ENCODE data around the gene RHOD.

RHOD gene, protein sequence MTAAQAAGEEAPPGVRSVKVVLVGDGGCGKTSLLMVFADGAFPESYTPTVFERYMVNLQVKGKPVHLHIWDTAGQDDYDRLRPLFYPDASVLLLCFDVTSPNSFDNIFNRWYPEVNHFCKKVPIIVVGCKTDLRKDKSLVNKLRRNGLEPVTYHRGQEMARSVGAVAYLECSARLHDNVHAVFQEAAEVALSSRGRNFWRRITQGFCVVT

DNA sequence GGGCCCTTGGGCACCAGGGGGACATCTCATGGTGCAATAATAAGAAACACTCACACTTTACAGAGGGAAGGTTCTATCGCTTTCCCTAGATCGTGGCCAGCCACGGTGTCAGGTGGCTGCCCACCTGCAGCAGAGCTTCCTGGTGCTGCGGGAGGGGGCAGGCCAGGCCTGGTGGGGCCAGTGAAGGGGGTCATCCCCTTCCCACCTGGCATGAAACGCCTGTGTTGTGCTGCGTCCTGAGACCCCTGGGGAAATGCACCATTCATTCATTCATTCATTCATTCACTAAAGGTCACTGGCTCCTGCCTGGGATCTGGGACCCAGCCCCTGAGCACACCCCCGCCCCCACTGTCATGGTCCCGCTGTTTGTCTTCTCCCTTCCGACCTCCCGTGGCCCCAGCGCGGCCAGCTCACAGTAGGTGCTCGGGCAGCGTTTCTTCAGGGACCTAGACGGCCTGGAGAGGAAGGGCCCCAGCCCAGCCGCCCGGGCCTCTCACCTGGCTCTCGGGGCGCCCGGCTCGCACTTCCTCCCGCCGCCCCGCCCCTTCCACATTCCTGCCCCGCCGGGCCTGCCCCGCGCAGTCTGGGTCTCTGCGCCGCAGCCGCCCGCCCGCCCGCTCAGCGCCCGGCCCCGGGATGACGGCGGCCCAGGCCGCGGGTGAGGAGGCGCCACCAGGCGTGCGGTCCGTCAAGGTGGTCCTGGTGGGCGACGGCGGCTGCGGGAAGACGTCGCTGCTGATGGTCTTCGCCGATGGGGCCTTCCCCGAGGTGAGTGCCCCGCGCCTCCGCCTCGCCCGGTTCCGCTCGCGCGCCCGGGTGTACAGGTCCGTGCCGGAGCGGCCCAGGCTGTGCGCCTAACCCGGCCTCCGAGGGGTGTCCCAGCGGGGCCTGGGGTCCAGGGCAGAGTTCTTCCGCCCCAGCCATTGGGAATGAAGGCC, at the start of gene RHOD:
Gene RHOD (plus strand): TSS at position 581 of the 938 bp plus-strand sequence. CDS start 56 bp downstream, at position 637.
- DNase-seq (ENCODE audit: low read depth in 3 of 3): no peak

DNA sequence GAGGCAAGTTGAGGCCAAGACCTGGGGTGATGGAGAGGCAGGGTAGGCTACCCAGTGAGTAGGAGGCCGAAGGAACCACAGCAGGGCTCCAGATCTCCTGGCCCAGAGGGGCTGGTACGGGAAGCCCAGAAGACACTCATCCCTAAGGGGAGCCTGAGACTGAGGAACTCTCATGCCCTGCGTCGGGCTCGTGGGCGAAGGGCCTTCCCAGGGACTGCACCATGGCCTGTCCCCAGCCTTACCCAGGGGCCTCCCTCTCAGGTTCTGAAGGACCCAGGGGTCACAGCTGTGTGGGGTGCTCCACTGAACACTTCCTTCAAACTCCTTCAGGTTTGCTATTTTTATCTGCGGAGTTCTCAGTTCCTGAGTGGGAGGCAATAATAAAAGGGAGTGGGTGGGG, 49.5 kb upstream of the RHOD start:
- DNase-seq (ENCODE audit: low read depth in 3 of 3): no peak

DNA sequence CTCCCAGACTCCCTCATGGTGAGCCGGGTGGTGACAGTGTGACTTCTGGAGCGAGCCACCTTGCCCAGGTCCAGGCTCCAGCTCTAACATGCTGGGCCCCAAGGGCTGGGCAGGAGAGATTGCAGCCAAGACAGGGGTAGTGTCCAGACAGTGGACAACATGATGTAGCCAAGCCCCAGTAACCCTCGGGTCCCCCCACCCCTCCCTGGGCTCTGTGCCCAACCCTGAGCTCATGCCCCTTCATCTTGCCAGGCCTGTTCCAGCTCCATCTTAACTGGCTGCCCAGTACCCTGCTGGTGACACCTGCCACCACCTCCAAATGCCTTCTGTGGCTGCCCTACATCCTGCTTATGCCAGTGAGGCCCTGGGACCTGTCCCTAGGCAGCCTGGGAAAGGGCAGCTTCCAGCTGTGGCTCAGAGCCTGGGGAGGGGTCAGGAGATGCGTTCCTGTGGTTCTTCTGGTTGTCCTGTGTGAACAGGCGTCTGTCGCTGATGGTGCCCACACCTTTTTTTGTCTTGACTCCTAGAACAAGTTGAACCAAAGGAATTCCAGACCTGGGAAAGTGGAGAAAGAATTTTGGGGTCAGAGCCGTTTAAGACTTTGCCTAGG, 46.2 kb upstream of the RHOD start:
- DNase-seq (ENCODE audit: low read depth in 3 of 3): no peak

DNA sequence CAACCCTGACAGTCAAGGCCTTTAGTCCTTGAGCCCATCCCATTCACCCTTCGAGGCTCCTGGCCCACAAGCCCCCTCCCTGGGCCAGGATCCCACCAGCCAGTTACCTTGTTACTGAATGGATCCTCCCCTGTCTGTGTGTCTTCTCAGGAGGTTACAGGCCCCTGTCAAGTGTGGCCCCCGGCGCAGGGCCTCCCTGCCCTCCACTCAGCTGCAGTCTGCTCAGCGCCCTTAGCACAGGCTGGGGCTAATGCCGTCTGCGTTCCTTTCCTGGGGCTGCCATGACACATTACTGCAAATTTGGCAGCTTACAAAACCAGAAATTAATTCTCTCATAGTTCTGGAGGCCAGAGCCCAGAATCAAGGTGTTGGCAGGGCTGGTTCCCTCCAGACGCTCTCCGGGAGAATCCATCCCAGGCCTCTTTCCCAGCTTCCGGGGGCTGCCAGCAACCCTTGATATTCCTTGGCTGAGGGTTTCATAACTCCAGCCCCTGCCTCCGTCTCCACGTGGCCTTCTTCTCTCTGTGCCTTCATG, 43.1 kb upstream of the RHOD start:
- DNase-seq (ENCODE audit: low read depth in 3 of 3): no peak

GRCh38 chr11:67014343-67014742, 42.3 kb upstream of the RHOD start:
- DNase-seq (ENCODE audit: low read depth in 3 of 3): no peak

GRCh38 chr11:67015048-67015447, 41.6 kb upstream of the RHOD start:
- no peak for DNase-seq (ENCODE audit: low read depth in 3 of 3)

DNA sequence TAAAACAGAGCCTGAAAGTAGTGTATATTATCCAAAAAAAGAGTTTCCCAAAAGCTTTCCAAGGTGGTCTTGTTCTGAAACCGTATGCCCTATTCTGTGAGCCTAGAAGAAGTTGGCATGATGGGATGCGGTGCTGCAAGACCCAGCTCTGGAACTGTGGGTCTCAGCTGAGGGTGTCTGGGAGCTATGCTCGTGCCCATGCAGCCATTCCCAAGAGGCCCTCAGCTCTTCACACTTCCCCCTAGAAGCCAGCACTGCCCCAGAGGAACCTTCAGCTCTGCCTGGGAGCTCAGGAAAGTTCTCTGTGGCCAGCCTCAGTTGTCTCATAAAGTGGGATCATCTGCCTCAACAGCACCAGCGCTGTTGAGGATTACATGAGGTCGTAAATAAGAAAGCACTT, 40.1 kb upstream of the RHOD start:
- no peak for DNase-seq (ENCODE audit: low read depth in 3 of 3)

DNA sequence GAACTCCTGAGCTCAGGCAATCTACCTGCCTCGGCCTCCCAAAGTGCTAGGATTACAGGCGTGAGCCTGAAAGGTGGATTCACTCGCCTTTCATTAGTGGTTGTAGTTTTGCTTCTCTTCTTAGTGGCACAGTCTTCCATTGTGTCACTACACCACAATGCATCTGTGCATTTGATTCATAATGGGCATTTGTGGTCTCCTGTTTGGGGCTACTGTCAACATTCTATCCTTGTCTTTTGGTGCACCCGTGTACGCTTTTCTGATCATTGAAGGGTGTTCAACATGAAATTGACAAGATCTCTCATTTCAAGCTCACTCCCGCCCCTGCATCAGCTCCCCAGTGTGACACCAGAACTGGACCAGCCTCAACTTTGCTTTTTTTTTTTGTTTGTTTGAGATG, 35.7 kb upstream of the RHOD start:
- no peak for DNase-seq (ENCODE audit: low read depth in 3 of 3)

DNA sequence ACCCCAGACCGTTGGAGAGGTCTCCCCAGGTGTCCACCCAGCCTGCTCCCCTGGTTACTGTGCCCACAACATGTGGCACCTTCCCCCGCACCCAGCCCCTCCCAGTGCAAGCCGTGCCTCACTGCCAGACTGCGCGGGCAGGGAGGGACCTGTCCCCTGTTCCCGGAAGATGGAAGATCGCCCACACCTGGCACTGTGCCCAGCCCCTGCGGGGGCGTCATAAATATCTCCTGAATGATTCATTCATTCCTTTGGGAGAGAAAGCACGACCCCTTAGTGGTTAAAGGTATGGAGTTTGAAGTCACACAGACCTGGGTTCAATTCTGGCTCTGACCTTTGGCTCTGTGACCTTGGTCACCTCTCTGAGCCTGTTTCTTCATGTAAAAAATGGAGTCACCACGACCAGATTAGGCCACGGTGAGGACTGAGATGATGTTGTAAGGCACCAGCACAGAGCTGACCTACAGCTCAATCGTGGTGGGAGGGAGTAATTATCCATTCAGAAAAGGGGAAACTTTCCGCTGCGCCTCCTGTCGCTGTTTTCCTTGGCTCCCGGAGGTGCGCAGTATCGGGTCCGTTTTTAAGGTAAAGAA, 34.2 kb upstream of the RHOD start:
- DNase-seq (ENCODE audit: low read depth in 3 of 3): no peak

DNA sequence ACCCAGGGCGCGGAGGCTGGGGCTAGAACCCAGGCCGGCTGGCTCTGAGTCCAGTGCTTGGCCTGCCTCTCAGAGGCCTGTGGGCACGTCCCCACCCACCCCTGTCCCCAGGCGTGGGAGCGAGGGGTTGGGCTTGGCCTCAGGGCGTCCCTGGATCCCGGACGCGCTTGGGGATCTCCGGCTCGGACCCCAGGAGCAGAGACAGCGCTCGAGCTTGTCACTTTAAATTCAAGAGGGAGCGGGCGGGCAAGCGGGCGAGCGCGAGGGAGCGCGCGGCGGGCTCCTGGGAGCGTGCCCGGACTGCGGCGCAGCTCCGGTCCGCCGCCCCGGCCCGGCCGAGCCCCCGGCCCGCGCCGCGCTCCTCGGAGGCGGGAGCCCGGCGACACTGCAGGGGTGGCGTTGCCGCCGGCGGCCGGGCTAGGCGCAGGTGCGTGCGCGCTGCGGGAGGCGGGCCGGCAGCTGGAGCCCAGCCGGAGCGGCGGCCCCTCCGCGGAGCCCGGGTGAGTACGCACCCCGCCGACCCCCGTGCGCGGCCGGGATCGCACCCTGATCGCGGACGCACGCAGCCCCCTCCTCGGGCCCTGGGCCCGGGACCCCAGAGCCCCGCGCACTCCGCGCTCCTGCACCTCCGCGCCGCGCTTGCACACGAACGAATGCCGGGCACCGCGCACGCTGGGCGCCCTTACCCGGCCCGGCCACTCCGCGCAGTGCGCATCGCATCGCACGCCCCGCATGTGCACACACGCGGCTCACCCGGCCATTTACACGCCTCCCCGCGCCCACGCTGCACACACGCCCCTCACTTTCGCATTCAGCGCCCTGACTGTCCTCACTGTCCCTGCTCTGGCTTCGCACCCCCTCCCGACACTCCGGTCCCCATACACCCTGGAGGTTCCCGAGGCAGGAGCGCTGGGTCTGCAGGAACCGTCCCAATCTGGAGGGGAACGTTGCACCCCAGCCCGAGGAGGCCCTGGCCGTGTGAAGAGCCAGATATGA, 33.4 kb upstream of the RHOD start, which contains the start of gene SYT12:
Gene SYT12 (plus strand): TSS at position 174 of the 996 bp plus-strand sequence. CDS start 7,011 bp downstream, outside the sequence.
- no peak for DNase-seq (ENCODE audit: low read depth in 3 of 3)

- no peak for DNase-seq (ENCODE audit: low read depth in 3 of 3)
Measured at GRCh38 chr11:67023957-67024353, 32.7 kb upstream of the RHOD start.

DNA sequence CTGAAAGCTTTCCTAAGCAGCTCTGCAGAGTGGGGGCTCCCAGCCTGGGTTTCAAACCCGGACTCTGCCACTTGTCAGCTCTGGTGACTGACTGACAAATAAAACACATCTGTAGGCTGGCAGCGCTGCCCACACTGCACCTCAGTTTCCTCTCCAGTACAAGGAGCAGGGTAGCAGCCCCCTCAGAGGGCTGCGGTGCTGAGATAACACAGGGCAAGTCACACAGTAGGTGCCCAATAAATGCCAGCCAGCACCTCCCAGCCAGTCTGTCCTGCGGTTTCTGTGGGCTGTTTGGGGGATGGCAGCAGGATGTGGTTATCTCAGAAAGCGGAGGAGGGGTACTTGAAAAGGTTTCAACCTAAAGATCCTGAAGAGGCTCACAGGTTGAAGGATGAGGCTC, 32.2 kb upstream of the RHOD start:
- DNase-seq (ENCODE audit: low read depth in 3 of 3): peak in 2 of 3 experiments; percentile 26 to 37

DNA sequence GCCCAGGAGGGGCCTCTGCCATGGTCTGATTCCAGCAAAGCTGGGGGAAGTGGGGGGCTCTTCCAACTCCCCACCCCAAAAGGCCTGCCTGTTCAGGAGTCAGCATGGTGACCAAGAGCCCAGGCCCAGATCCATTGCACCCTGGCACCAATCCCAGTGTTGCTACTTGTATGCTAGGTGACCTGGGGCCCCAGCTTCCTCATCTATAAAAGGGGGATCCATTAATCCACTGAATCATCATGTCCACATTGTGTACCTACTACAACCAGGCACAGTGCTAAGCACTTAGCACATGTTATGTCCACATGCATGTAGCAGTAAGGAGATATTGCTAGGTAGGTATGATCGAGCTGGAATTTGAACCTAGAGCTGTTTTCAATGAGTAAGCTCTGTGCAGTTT, 31.7 kb upstream of the RHOD start:
- no peak for DNase-seq (ENCODE audit: low read depth in 3 of 3)

GRCh38 chr11:67025750-67026149, 30.9 kb upstream of the RHOD start:
- no peak for DNase-seq (ENCODE audit: low read depth in 3 of 3)

- DNase-seq (ENCODE audit: low read depth in 3 of 3): no peak
Measured at GRCh38 chr11:67026941-67027340, 29.7 kb upstream of the RHOD start.

- no peak for DNase-seq (ENCODE audit: low read depth in 3 of 3)
Measured at GRCh38 chr11:67027483-67027930, 29.1 kb upstream of the RHOD start.

DNA sequence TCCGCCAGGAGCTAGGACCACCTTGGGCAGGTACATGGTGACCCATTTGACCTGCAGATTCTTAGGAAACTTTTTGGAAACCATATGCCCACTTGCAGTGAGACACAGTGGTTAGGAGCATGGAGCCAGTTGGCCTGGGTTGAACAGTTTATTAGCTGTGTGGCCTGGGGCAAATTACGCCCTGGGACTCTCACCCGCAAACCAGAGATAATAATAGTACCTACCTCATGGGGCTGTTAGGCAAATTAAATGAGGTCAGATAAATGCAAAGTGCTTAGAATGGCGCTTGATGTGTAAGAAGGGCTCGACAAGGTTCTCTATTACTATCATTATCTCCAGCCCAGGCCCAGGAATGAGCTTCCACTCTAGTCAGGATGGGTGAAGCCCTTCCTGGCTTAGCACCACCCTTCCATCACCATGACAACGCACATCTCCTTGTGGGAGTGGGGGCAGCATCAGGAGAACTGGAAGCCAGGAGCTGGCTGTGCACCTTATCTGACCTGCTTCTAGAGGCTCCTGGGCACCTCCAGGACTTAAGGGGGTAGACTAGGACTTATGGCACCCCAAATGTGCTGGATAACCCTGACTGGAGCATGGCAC, 28.6 kb upstream of the RHOD start:
- DNase-seq (ENCODE audit: low read depth in 3 of 3): no peak

DNA sequence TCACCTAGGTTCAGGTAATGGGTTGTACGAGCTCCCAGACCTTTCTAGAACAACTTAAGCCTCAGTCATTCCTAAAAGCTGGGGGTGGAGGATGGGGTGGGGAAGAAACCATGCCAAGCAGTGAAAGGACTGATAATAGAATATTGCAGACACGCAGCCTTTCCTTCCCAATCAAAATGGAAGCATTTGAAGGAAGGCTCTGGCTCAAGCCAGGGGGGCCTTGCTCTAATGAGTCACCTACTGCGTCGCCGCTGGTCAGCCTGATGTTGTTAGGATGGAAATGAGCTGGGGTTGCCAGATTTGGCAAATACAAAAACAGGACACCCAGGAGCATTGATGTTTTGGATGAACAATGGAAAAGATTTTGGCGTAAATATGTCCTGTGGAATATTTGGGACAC, 27.5 kb upstream of the RHOD start:
- DNase-seq (ENCODE audit: low read depth in 3 of 3): no peak

DNA sequence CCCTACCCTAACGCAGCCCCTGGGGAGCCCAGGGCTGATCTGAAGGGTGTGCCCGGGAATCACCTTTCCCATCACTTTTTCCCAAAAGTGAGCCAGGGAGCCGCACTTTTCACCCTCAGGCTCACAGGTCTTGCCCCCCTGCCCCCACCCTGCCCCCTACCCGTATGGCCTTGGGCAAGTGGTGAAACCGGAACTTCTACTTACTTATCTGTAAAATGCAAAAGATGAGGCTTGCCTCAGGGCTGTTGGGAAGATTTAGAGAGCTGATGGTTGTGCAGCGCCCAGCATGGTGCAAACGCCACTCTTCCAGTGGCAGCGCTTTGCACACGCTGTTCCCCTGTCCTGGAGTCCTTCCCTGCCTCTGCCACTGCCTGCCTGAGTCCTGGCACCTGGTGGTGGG, 25.7 kb upstream of the RHOD start:
- DNase-seq (ENCODE audit: low read depth in 3 of 3): no peak
